ENCODE measurements around the gene FBH1.
"Not testable (repeated sequence)": the region's sequence is repeated elsewhere in the genome, so short reads cannot be mapped to it uniquely, and the experiment has no call there.

Gene FBH1

GRCh38 chr10:5889624-5890451, at the start of gene FBH1, which contains the start of gene ANKRD16:
FBH1 (plus strand) TSS chr10:5890243; CDS start chr10:5890346, 103 bp downstream.
ANKRD16 (minus strand) TSS chr10:5889893; CDS start chr10:5889354, 539 bp downstream.
- H3K4me3 ChIP-seq (ENCODE audit: low read length) = peak within 1 kb of the TSS; percentile 69
- peak; percentile 94 for DNase-seq (ENCODE audit: low read depth)
- no peak for TF ChIP-seq CTCF (conservative IDR thresholded peaks at IDR 0.05; ENCODE audit: low read depth, low read length)

GRCh38 chr10:5840314-5841307, 49.4 kb upstream of the FBH1 start:
- no peak for TF ChIP-seq CTCF (conservative IDR thresholded peaks at IDR 0.05; ENCODE audit: low read depth, low read length)
- no peak overlapping the region for H3K4me3 ChIP-seq (ENCODE audit: low read length)
- DNase-seq (ENCODE audit: low read depth) = no peak

GRCh38 chr10:5841965-5842364, 48.1 kb upstream of the FBH1 start:
- DNase-seq (ENCODE audit: low read depth) = no peak
- TF ChIP-seq CTCF (conservative IDR thresholded peaks at IDR 0.05; ENCODE audit: low read depth, low read length) = no peak

GRCh38 chr10:5843686-5844344, 46.2 kb upstream of the FBH1 start:
- no peak for DNase-seq (ENCODE audit: low read depth)
- no peak overlapping the region for H3K4me3 ChIP-seq (ENCODE audit: low read length)
- TF ChIP-seq CTCF (conservative IDR thresholded peaks at IDR 0.05; ENCODE audit: low read depth, low read length) = no peak

More at GRCh38 chr10:5841965-5842364, 48.1 kb upstream of the FBH1 start:
- H3K4me3 ChIP-seq (ENCODE audit: low read length) = no peak overlapping the region

GRCh38 chr10:5844345-5845055, 45.5 kb upstream of the FBH1 start:
- H3K4me3 ChIP-seq (ENCODE audit: low read length) = no peak overlapping the region
- TF ChIP-seq CTCF (conservative IDR thresholded peaks at IDR 0.05; ENCODE audit: low read depth, low read length) = no peak
- no peak for DNase-seq (ENCODE audit: low read depth)

GRCh38 chr10:5846667-5847066, 43.4 kb upstream of the FBH1 start:
- not testable (repeated sequence) for H3K4me3 ChIP-seq (ENCODE audit: low read length); DNase-seq (ENCODE audit: low read depth)
